NCI-H1048 (cell line): ENCODE results near the gene PRDM15.

Experiments
- DNase-seq: peaks from one replicate; lab custom pipeline; 2025; lab: John Stamatoyannopoulos, UW

The PRDM15 gene

GRCh38 chr21:41843584-41843983 is 35.6 kb downstream of the PRDM15 start:
- no peak for DNase-seq

GRCh38 chr21:41840880-41841279 is 38.3 kb downstream of the PRDM15 start:
- DNase-seq, result no peak

GRCh38 chr21:41839387-41840000 is 39.6 kb downstream of the PRDM15 start:
- no peak for DNase-seq

DNA sequence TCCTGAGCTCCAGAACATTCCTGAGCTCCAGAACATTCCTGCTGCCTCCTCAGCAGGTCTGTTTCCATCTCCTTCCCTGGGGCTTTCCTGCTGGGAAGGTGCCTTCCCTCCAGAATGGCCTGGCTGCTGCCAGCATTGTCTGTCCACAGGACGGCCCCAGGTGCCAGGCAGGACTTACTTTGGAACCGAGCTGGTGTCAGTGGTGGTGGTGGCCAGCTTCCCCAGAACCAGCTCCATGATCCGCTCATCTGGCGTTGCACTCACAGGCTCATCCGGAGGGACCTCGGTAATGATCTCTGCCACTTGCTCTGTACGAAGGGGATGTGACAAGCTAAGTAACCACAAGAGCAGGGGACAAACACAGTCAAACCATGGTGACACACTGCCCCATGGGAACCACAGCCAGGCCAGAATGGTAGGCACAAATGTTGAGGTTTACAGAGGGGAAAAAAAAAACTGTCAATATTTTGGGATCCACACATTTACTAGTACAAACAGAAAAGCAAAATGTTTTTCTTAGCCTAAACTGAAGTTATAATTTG is 41.3 kb downstream of the PRDM15 start:
- no peak for DNase-seq

DNA sequence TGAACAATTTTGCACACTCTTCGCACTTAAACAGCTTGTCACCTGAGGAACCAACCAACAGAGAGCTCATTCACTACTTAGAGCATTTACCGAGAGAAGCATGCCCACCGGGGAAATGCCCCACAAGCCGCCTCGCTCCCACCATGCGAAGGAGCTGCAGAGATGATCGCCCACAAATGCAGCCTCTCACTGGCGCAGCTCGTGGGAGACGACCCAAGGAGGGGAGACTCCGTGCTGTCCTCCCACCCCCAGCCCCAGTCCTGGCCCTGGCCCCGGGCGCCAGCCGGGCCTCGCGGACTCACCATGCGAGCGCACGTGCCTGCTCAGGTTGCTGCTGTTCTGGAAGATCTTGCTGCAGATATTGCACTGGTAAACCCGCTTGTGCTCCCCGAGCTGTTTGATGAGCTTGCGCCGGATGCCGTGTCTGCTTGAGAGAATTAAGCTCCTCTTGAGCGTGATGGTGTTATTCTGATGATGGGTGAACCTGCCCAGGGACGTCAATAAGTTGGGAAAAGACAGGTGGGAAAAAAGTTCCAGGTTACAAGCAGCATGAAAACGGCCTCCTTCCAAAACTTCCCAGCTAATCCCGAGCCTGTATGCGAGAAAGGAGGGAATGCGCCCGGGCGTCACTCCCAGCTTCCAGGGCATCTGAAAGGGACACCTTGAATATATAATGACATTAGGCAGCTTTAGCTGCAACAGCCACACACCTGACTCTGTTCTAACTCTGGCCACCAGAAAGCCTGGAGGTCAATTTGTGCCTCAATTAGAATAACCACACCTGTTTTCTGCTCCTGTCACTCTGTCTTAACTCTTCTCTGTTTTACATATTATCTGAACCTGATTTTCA is 42.8 kb downstream of the PRDM15 start:
- no peak for DNase-seq

DNA sequence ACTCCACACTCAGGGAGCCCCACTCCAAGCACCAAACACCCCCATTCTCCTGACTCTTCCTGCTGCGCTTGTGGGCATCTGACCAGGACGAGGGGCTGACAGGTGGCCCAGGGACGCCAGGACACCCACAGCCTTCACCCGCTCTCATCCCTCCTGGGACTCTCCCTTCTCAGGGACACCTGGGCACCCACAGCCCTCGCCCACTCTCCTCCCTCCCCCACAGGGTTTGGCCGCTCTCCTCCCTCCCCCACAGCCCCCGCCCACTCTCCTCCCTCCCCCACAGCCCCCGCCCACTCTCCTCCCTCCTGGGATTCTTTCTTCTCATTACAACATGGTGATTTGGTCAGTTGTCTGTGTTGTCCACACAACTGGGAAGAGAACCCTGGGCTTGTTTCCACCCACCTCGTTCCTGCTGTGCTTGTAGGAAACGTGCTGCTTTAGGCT is 43.4 kb downstream of the PRDM15 start:
- no peak for DNase-seq

- no peak for DNase-seq
Measured at GRCh38 chr21:41834926-41835663, 44.0 kb downstream of the PRDM15 start.

- DNase-seq, result no peak
Measured at GRCh38 chr21:41834252-41834925, 44.8 kb downstream of the PRDM15 start.

GRCh38 chr21:41833497-41834115 is 45.5 kb downstream of the PRDM15 start:
- no peak for DNase-seq

DNA sequence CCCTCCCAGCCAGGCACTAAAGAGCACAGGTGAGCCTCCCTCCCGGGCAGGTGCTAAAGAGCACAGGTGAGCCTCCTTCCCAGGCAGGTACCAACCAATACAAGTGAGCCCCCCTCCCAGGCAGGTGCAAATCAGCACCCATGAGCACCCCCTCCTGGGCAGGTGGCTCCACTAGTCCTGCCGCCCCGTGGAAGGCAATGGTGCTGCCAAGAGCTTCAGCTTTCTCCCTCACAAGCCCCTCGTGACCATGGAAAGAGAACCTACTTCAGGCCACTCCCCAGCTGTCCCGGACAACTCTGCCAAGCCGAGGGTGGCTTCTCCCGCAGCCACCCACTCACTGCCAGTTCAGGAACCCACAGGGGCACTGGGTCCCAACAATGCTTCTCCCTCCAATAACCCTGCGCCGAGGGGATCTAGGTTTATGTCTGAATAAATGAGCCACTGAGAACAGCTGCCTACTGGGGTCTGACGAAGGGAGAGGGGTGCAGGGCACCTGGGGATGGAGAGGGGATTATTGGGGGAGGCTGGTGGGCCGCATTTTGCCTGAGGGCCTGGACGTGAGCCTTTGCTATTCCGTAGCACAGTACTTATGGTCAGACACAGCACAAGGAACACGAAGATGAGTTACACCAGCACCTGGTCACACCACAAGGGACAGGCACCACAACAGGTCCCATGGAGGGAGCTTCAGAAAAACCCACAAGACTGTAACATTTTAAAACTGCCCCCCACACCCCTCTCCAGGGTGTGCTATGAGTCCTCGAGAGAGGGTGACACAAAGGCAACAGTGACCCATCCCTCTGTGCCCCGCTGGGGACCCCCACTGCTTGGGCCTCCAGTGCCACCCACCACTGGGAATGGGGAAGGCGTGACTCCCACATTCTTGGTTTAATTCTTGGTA is 46.3 kb downstream of the PRDM15 start:
- DNase-seq, result no peak

DNA sequence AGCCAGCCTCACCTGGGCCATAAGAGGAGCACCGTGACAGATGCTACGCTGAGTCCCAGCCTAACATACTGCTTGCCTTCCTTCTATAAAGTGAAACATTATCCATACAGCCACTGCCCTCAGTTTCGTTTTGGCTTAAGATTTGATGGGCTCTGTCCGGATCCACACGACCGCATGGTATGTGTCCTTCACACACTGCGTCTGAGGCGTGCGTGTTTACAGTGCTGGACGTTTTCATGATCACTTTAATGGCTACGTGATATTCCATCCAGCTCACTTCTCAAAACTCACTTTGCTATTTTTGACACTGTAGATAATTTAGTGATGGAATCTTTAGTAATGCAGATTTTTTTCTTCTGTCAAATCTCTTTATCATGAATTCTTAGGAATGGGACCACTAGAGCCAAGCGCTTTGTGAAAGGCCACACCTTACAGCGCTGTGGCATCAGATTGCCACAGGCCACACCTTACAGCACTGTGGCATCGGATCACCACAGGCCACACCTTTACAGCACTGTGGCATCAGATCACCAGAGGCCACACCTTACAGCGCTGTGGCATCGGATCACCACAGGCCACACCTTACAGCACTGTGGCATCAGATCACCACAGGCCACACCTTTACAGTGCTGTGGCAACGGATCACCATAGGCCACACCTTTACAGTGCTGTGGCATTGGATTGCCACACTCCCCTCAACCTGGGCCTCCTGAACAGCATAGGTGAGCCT is 47.1 kb downstream of the PRDM15 start:
- DNase-seq, result no peak

DNA sequence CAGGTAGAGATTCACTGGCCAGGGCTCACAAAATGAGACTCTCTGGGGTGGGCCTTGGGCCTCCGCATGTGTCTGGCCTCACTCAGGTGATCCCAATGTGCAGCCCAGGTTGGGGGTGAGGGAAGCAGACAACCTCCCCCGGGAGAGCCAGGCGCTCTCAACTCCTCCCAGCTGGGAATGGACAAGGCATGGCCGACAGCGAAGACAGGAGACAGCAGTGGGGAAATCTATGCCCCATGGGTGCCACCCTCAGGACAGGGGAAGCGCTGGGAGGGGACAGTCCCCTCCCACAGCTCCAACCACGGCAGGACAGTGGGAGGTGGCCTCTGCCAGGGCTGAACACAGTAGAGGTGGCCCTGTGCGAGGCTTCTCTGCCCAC is 47.7 kb downstream of the PRDM15 start:
- DNase-seq, result no peak

- DNase-seq, result no peak
Measured at GRCh38 chr21:41830764-41831452, 48.2 kb downstream of the PRDM15 start.

GRCh38 chr21:41830145-41830707 is 48.9 kb downstream of the PRDM15 start:
- no peak for DNase-seq

GRCh38 chr21:41828884-41829360 is 50.2 kb downstream of the PRDM15 start:
- DNase-seq, result no peak

DNA sequence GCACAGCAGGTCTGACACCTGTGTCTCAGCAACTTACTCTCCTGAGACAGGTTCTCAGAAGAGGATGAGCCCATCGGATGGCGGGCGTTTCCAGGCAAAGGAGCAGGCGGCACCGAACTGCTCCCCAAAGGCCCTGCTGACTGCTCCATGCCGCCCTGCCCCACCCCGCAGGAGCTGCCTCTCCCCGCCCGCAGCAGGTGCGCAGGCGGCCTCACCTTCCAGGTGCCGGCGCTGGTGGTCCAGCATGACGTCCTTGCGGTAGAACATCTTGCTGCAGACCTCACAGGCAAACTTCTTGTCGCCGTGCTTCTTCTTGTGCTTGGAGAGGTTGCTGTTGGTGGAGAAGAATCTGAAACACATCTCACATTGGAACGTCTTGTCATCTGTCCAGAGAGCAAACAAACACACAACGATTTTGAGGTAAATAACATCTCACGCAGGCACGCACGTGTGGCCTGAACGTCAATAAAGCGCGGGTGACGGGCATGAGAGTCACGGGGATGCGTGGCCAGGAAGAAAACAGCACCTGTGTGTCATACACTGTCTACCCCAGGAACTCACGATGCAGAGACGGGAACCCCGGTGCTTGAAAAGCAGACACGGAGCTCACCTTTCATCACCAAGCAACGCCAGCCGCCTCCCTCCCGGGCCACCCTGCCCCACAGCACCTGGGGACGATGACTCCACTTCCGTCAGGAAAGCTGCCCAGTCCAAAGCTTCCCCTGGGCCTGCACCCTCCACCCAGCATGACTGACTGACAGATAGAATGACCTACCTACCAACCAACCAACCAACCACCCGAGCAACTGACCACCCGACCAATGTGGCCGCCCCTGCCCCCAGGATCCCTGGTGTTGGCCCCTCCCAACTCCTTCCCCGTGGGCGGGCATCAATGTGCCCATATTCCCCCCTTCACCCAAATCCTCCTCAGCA is 50.9 kb downstream of the PRDM15 start:
- no peak for DNase-seq

DNA sequence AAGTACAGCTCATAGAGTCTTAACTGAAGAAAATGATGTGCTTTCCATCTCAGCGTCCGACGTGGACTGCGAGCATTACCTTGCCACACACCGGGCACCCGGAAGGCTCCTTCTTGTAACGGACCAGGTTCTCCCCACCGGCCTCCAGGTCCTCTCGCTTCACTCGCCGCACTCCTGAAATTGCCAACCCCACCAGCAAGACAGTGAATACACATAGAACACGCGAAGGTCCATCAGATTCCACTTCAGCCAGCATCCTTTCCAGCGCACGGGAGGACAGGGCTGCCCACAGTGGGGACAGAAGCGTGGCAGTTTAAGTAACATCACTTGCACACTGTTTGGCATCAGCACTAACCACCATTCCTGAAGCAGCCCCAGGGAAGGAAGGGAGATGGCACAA is 53.3 kb downstream of the PRDM15 start:
- DNase-seq, result no peak

DNA sequence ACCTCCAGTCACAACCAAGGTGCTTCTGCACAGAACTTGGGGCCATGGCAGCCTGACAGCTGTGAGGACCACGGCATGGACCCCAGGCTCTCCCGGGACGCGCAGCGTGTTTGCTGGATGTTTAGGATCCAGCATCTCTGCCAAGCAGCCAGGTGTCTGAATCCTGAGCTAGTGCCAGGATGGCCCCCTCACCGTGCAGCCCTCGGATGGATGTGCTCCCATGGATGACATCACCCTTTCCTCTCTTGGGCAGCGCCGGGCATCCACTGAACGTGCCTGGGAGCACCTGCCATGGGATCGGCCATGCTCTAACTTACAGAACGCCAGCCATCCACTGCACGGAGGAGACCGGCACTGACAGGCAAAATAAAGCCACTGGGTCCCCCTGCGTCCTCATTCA is 53.9 kb downstream of the PRDM15 start:
- DNase-seq, result no peak
